ENCODE data around the gene FAAP100.
"Not testable (repeated sequence)": the region's sequence is repeated elsewhere in the genome, so short reads cannot be mapped to it uniquely, and the experiment has no call there.

The FAAP100 gene

GRCh38 chr17:81538651-81539570, 13.2 kb downstream of the FAAP100 start:
- no peak for DNase-seq (ENCODE audit: low read depth)

DNA sequence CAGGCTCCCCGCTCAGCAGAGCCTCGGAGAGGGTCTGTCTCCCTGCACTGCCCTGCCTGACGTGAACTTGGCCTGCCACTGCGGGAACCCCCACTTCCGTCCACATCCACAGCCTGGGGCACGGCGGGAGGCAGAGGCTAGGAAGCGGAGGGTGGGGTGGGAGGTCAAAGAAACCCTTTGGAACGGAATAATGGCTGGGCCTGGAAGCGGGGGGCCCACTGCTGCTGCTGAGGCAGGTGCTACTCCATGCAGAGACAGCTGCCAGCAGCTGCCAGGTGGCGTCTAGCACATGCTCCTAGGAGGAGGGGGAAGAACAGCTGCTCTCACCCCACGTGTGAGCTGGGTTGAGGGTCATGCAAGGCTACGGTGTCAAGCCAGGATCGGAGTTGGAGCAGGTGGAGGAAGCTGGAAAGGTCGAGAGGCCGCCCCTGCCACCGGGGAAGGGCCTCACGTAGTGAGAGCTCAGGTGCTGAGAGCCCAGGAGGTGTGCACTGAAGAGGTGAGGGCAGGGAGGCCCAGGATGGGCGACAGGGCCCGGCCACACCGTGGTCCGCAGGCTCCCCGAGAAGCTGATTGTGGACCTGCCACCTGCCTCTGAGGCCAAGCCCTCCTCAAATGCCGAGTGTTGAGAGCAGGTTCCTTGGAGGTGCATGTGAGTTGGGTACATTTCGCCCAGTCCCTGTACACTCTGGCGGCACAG, 14.1 kb downstream of the FAAP100 start:
- DNase-seq (ENCODE audit: low read depth), result no peak

DNA sequence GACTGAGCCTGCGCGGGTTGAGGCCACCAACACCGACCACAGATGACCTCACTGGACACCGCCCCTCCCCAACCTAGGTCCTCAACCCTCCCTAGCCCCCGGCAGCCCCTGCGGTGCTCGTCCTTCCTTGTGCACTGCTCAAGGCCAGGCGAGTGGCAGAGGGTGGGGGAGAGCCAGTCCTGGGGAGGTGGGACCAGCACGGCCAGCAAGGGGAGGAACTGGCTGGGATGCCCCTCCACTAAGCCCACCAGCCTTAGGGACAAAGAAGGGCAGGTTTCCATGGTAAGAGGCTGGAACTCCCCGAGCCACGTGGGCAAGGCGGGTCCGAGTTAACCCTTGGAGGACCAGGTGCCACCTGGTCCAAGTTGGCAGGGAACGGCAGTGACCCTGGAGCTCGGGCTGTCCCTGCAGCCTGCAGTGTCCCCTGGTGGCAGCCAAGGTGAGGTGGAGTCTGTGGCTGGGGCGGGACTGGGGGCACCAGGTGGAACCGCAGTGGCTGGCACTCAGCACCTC, 14.8 kb downstream of the FAAP100 start:
- no peak for DNase-seq (ENCODE audit: low read depth)

DNA sequence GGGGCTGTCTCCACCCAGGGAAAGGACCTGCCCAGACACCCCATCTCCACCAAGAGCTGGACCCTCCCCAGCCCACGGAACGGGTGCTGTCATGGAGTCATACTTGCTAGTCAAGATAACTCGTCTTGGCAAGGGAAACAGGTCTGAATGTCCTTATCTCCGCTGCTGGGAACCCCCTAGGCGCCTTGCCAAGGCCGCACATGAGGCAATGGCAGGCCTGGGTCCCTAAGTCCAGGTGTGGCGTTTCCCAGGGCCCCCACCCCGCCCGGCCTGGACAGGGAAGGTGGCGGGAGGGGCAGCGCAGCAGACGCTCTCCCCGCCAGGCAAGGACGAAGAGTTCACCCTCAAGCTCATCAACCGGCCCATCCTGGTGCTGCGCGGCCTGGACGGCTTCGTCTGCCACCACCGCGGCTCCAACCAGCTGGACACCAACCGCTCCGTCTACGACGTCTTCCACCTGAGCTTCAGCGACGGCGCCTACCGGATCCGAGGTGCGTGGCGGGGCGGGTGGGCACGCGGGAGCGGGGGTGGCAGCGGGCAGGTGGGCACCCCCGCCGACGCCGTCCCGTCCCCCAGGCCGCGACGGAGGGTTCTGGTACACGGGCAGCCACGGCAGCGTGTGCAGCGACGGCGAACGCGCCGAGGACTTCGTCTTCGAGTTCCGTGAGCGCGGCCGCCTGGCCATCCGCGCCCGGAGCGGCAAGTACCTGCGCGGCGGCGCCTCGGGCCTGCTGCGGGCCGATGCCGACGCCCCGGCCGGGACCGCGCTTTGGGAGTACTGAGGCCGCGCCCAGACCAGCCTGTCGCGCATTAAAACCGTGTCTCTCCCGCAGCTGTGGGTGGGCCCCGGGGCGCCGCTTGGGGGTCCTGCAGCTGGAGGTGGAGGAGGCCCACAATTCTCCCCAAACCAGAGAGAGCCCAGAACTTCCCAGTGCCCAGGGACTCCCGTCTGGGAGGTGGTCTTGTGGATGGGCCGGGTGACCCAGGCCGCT, 15.6 kb downstream of the FAAP100 start:
- no peak for DNase-seq (ENCODE audit: low read depth)

DNA sequence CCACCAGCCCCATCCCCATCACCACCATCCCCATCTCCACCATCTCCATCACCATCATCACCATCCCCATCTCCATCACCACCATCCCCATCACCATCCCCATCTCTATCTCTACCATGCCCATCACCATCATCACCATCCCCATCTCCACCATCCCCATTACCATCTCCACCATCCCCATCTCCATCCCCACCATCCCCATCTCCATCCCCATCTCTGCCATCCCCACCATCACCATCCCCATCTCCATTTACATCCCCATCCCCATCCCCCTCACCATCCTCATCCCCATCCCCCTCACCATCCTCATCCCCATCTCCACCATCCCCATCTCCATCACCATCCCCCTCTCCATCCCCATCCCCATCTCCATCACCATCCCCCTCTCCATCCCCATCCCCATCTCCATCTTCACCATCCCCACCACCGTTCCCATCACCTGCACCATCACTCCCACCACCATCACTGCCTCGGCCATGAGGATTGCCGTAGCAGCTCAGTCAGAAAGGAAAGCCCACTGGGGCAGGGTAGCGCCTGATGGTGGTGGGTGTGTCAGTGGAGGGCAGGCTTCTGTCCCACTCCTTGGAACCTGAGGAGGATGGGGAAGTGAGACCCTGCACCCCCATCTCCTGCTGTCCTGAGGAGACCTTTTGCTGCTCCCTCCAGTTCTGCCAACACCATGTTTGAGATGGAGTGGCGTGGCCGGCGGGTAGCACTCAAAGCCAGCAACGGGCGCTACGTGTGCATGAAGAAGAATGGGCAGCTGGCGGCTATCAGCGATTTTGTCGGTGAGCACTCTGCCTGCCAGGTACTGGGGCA, 16.5 kb downstream of the FAAP100 start:
- no peak for DNase-seq (ENCODE audit: low read depth)

DNA sequence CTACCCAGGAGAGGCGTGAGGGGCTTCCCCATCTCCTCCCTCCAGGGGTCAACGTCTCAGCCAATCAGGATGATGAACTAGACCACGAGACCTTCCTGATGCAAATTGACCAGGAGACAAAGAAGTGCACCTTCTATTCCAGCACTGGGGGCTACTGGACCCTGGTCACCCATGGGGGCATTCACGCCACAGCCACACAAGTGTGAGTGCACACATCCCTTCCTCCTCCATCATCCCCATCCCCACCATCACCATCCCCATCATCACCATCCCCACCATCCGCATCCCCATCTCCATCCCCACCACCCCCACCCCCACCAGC, 17.2 kb downstream of the FAAP100 start:
- DNase-seq (ENCODE audit: low read depth), result no peak

DNA sequence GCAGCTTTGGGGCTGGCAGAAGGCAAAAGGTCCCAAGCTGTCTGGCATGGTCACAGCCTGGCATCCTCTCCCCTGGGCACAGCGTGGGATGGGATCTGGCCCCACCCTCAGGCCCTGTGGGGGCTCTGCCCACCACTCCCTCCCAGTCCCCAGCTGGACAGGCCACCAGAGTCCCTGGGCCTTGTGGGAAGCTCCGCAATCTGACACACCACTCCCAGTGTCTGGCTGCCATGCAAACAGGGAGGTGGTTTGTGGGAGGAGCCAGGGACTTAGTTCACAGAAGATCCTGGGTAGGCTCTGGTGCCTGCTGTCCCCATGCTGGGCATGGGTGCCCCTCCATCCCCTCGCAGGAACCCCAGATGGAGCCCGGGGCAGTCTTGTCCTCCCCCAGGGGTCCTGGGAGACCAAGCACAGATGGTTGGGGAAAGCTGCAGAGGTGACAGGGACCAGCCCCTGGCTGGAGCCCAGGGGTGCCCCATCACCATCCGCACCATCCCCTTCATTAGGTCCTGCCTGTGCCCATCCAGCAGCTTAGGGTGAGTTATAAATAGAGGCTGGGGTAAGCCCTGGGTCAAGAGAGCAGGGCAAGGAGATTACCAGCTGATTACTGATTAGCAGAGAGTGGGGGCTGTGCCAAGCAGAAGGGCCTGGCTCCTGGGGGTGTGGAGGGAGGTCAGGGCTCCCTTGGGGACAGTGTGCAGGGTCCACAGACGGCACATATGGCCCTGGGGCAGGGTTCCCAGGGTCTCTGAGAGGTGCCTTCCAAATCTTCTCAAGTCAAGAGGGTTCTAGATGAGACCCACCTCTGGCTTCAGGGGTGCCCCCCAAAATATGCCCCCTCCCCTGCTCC, 17.8 kb downstream of the FAAP100 start:
- DNase-seq (ENCODE audit: low read depth), result no peak

DNA sequence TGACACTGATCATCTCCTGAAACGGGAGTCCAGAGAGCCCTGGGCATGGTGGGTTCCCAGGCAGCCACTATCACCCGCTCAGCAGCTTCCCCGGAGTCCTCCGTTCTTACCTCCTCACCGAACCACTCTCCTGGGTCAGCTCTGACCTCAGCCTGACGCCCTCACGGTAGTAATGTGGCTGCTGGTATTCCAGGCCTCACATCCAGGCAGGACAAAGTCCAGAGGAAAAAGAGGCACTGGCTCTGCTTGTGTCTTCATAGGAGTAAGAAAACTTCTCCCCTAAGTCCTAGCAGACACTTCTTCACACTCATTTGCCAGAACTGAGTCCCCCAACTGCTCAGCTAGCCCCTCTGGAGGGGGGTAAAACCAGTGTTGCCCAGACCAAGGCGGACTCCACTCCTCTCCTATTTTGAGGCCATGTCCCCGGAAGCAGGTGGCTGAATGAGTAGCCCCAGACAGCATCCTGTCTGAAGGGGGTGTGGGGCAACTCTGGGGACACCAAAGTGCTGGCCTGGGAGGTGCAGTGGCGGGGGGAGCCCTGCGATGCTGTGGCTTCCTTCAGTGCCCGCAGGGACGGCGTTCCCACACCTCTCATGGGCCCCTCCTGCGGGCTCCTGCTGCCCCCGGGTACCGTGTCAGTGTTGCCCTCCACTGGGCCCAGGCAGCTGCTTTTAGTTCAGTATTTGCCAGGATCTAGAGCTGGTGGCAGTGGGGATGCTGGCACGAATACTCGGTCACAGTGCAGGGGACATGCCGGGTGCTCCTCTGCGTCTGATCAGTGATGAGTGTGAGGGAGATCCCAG, 18.6 kb downstream of the FAAP100 start:
- no peak for DNase-seq (ENCODE audit: low read depth)

GRCh38 chr17:81532490-81533287, 19.5 kb downstream of the FAAP100 start:
- no peak for DNase-seq (ENCODE audit: low read depth)

DNA sequence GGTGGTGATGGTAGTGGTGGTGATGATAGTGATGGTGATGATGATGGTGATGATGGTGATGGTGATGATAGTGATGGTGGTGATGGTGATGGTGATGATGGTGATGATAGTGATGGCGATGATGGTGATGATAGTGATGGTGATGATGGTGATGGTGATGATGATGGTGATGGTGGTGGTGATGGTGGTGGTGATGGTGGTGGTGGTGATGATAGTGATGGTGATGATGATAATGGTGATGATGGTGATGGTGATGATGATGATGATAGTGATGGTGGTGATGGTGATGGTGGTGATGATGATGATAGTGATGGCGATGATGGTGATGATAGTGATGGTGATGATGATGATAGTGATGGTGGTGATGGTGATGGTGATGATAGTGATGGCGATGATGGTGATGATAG, 20.2 kb downstream of the FAAP100 start:
- DNase-seq (ENCODE audit: low read depth), result not testable (repeated sequence)

GRCh38 chr17:81531013-81531412, 21.1 kb downstream of the FAAP100 start:
- DNase-seq (ENCODE audit: low read depth), result not testable (repeated sequence)

DNA sequence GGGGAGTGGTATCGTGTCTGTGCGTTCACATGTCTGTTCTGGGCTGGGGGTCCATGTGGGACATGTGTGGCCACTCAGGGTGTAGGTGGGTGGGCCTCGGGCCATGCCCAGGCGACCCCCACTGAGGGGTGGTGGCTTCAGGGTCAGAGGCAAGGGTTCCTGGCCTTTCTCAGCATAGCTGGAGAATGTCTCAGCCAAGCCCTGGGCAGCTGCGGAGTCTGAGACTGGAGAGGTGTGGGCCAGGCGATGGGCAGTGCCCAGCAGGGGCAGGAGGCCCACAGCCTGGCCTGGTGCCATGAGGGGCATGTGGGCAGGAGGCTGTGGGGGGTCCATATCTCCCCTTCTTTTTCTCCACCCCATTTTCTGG, 22.7 kb downstream of the FAAP100 start:
- no peak for DNase-seq (ENCODE audit: low read depth)

GRCh38 chr17:81528651-81529436, 23.3 kb downstream of the FAAP100 start:
- DNase-seq (ENCODE audit: low read depth), result no peak

DNA sequence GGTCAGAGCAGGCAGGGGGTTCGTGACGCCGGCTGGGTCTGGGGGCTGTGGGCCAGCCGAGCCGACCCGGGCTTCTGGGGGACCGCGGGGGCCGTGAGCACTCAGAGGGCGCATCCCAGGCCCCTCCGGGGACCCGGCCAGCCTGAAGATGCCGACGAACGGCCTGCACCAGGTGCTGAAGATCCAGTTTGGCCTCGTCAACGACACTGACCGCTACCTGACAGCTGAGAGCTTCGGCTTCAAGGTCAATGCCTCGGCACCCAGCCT, 23.8 kb downstream of the FAAP100 start:
- no peak for DNase-seq (ENCODE audit: low read depth)

DNA sequence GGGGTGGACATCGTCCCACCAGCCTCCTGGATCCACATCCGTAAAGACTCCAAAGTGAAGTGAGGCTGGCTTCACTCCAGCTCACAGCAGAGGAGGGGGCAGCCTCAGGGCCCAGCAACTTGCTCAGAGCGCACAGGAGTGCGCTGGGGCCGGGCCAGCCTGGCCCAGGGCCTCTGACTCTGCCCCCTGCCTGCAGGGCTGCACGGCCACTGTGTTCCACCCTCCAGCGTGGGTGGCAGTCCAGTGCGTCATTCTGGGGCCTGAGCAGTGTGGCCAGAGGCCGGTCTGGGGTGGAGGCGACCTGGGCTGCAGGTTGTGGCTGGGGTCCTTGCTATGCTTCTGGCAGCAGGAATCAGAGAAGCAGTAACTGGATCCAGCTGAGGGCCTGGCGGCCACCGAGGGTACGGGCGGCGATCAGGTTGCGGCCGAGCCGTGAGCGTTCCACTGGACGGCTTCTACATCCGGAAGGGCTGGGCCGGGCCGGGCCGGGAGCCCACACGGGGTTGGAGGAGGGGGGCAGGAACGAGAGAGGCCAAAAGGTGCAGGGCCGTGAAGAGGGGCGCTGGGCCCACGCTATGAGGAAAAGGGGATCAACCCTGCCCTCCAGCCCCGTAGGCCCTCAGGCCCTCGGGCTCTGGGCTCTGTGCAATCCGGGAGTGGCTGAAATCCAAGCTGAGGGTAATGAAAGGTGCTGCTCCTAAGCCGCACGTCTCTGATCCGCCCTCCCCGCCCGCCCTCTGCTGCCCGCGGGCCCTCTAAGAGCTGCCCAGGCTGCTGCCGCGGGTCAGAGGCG, 24.4 kb downstream of the FAAP100 start, which contains the start of gene FSCN2:
Gene FSCN2 (plus strand): TSS at position 787 of the 793 bp plus-strand sequence. CDS start 155 bp downstream, outside the sequence.
- no peak for DNase-seq (ENCODE audit: low read depth)

DNA sequence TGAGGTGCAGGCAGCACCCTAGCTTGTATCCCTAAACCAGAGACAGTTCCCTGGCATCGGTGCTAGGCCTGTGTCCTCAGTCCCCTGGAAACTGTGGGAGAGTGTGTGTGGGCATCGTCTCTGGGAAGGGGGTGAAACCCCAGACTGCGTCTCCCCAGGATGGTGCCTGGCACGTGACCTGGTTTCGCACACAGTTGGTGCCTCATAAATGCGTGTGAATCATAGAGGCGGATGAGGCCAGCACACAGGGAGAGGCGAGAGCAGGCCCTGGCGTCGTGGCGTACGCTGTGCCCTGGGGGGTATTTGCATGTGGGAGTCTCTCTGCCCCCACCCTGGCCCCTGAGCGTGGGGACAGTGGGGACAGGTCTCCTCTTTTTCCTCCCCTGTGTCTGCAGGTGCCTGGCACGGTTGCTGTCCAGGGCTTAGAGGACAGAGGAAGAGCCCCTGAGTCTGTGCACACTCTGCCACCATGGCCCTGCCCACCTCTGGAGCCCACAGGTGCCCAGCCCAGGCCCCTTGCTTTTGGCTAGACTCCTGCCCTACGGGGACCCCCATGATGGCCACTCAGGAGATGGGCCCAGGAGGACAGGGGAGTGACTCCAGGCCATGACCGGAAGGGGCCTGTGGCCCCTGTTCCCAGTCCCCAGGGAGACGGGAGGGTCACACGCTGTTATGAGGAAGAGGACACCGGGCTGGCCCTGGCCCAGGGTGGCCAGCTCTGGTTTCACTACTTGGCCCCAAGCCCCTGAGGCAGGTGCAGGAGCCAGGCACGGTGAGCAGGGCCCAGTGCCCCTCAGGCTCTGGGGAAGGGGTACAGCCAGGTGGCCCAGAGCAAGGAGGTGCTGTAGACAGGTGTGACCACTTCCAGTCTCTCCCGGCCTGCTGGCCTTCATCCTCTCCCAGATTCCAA, 25.2 kb downstream of the FAAP100 start:
- no peak for DNase-seq (ENCODE audit: low read depth)

All from HS-5 (cell line).